Epithelial cell of proximal tubule (primary cell): ENCODE measurements around the gene CLASP1. TPM values are rescaled to one million over a fixed set of nuclear protein-coding genes. Genes with fewer than 3 reads are reported as not detected.

Experiments used
- DNase-seq: peaks from one replicate; pipeline ENCODE4 v3.0.0-alpha.2; 2011; ENCODE audit warnings: low read depth
- H3K4me3 ChIP-seq: 2 replicates; pipeline ENCODE4 v1.5.1; 2011; ENCODE audit warnings: low read depth, mild to moderate bottlenecking, low read length
- total RNA-seq: library from RNA; depleted of rRNA; stranded (reverse); fragments of >200 nt; gene quantifications from 2 replicates; pipeline ENCODE4 v1.2.3, GENCODE V29; 2015
- TF ChIP-seq, protein P1 (sequence below): conservative IDR thresholded peaks from 2 replicates; pipeline ENCODE4 v1.5.1; 2012; ENCODE audit warnings: low read depth, mild to moderate bottlenecking, low read length

The CLASP1 gene
- total RNA-seq, 1 donor from 2014 or later: 35.0 TPM

DNA sequence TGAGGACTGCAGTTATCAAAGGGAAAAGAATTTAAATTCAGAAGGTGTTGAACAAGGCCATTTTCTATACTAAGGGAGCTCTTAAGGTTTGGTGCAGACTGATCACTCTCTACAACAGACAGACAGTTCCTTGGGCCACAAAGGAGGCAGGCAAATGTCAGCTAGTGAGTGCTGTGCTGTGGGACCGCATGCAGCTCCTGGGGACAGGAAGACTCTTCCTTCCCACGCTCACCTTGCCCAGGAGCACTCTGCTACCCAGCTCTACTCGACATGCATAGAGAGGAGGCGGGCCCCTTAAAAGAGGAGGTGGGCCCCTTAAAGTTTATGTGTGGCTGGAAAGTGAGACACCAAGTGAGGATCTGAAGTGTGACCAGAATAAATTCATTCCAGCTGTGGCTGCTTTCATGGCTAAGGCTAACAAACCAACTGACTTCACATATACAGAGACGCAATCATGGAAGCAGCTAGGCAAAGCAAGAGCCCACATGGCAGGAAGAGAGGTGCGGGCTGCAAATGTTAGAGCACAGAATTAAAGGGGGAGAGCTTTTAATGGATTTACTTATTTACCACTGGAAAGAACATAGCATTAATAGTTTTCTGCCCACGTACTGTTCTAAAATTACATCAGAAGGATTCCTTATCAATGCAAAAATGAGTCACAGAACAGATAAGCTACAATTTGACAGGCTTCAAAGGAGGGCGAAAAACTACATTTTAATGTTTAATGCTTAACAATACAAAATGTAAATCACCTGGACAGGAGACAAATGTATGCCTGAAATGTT is 220.0 kb downstream of the CLASP1 start:
- no peak for DNase-seq
- TF ChIP-seq, protein P1, sequence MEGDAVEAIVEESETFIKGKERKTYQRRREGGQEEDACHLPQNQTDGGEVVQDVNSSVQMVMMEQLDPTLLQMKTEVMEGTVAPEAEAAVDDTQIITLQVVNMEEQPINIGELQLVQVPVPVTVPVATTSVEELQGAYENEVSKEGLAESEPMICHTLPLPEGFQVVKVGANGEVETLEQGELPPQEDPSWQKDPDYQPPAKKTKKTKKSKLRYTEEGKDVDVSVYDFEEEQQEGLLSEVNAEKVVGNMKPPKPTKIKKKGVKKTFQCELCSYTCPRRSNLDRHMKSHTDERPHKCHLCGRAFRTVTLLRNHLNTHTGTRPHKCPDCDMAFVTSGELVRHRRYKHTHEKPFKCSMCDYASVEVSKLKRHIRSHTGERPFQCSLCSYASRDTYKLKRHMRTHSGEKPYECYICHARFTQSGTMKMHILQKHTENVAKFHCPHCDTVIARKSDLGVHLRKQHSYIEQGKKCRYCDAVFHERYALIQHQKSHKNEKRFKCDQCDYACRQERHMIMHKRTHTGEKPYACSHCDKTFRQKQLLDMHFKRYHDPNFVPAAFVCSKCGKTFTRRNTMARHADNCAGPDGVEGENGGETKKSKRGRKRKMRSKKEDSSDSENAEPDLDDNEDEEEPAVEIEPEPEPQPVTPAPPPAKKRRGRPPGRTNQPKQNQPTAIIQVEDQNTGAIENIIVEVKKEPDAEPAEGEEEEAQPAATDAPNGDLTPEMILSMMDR: no peak
- no peak overlapping the region for H3K4me3 ChIP-seq

DNA sequence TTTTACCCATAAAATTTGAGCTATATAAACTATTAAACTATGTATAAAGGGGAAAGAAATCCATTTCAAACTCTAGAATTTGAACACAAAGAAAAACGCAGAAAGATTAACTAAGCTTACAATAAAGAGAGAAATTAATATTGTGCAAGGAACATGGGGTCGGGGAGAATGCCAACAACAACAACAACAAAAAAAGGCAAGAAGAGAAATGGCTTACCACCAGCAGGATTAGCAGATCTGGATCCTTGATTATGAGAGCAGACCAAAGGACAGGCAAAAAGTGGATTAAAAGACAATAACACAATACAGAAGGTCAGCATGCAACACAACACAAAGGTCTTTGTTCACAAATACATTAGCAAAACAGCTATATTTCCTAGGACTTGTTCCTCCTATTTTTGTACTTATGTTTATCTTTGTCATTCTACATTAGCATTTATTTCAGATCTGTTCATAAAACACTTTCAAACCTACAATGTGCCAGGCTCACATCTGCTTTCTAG is 222.0 kb downstream of the CLASP1 start:
- no peak for DNase-seq
- H3K4me3 ChIP-seq: no peak overlapping the region
- TF ChIP-seq, protein P1: no peak

DNA sequence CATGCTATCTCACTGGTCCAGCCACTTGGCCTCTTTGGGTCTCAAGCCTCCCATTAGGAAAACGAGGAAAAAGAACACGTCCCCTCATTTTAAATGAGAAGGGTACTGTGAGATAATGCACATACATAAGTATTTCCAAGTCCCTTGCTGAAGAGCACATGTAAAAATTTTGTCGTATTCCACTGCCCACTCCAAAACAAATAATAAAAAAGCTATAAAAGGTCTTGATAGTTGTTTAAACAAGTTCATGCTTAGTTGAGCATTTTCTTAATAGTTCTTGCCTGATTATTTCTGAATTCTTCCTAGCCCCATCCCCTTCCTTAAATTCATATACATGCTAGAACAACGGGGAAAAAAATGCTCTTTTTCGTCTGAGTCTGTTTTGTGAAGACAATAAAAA is 228.8 kb downstream of the CLASP1 start:
- no peak for DNase-seq
- TF ChIP-seq, protein P1: no peak
- H3K4me3 ChIP-seq: no peak overlapping the region

DNA sequence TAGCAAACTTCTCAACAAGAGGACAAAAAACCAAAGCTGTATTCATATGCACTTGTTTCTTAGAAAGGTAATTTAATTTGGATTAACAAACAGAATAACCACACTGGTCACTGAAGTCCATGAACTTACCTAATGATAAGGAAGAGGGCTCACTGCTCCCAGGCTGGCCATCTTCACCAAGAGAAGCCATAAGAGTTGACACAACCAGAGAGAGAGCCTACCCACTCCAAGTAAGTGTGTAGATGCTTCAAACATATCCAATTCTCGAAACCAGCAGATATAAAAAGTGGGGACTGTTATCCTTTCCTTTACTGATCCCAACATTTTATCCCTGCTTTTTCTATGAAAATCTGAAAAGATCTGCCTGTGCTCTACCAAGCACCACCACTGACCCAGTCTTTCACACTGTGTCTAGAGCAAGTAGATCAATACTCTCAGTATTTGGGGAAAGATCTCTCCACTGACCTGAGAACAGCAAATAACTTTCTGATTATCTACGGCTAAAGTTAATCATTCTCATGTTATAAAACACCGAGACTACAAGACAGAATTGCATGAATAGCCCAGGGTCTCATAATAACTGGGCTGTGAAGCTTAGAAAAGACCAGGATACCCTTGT is 230.1 kb downstream of the CLASP1 start:
- no peak overlapping the region for H3K4me3 ChIP-seq
- TF ChIP-seq, protein P1: no peak
- no peak for DNase-seq

DNA sequence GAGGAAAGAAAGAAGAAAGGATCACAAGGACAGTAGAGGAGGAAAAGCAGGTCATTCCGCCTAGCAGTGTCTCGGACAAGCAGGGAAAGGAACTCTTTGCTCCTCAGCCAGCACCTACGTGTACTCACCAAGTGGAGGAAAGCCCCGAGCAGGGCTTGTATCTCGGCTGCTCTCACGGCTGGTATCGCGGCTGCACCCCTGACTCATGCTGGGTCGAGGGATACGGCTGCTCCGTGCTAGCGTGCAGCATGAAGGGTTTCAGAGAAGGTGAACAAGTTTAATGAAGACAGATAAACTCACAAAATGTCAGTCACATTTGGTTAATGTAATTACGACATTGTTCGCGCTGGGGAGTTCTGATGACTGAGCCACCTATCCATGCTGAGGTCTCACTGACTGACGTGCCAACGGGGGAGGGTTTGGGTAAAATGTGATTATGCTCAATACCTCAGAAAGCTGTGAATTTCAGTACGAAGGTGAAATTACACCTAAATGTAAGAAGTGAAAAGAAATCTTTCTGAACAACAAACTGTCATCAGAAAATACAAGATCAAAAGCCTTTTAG is 230.7 kb downstream of the CLASP1 start:
- TF ChIP-seq, protein P1: no peak
- no peak for DNase-seq
- H3K4me3 ChIP-seq: no peak overlapping the region

DNA sequence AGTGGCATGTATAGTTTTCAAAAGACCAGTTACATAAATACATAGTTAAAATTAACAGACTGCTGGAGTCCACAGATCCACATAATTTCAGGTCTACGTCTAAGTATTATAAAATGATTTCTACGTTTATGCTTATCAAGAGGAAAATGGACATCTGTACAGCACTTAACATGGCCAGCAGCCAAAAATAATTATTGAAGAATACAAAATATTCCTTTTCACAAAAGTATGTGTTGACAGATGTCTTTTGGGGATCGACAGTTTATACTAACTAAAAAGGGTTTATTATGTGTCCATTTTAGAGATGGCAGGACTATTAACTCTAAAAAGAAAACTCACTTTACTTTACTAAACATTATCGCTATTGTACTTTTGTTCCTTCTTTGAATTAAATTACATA is 231.4 kb downstream of the CLASP1 start:
- TF ChIP-seq, protein P1: no peak
- no peak overlapping the region for H3K4me3 ChIP-seq
- DNase-seq: no peak
